Ishikawa (cell line): ENCODE data around the gene AKAP10.
A peak's percentile ranks its signal among the peaks of the same experiment; 100 is the strongest.

Experiments
- CEBPB ChIP-seq: IDR thresholded peaks from 2 replicates; pipeline ENCODE4 v1.6.1; 2012
- CREB1 ChIP-seq: IDR thresholded peaks from 2 replicates; pipeline ENCODE4 v1.6.1; 2012; ENCODE audit warnings: low read depth
- EGR1 ChIP-seq: IDR thresholded peaks from 2 replicates; pipeline ENCODE4 v1.6.1; 2012
- EP300 ChIP-seq: IDR thresholded peaks from 2 replicates; pipeline ENCODE4 v1.6.1; 2012; ENCODE audit warnings: borderline replicate concordance
- FOXM1 ChIP-seq: IDR thresholded peaks from 2 replicates; pipeline ENCODE4 v1.6.1; 2012; ENCODE audit warnings: low read depth, borderline replicate concordance
- NFIC ChIP-seq: IDR thresholded peaks from 2 replicates; pipeline ENCODE4 v1.6.1; 2012
- RAD21 ChIP-seq: IDR thresholded peaks from 2 replicates; pipeline ENCODE4 v1.6.1; 2012; ENCODE audit warnings: low read depth
- TAF1 ChIP-seq: IDR thresholded peaks from 2 replicates; pipeline ENCODE4 v1.6.1; 2012; ENCODE audit warnings: low read depth, mild to moderate bottlenecking
- TCF12 ChIP-seq: IDR thresholded peaks from 2 replicates; pipeline ENCODE4 v1.6.1; 2012; ENCODE audit warnings: low read depth
- TEAD4 ChIP-seq: IDR thresholded peaks from 2 replicates; pipeline ENCODE4 v1.6.1; 2012
- YY1 ChIP-seq: IDR thresholded peaks from 2 replicates; pipeline ENCODE4 v1.6.1; 2012; ENCODE audit warnings: low read depth
- ZBTB7A ChIP-seq: IDR thresholded peaks from 2 replicates; pipeline ENCODE4 v1.6.1; 2012; ENCODE audit warnings: low read depth
- TF ChIP-seq, protein P1 (sequence below): IDR thresholded peaks from 2 replicates; pipeline ENCODE4 v1.6.1; 2012; ENCODE audit warnings: low read depth, mild to moderate bottlenecking
- TF ChIP-seq, protein P2 (sequence below): IDR thresholded peaks from 2 replicates; pipeline ENCODE4 v1.6.1; 2012
- TF ChIP-seq, protein P3 (sequence below): IDR thresholded peaks from 2 replicates; pipeline ENCODE4 v1.6.1; 2012

The AKAP10 gene, protein sequence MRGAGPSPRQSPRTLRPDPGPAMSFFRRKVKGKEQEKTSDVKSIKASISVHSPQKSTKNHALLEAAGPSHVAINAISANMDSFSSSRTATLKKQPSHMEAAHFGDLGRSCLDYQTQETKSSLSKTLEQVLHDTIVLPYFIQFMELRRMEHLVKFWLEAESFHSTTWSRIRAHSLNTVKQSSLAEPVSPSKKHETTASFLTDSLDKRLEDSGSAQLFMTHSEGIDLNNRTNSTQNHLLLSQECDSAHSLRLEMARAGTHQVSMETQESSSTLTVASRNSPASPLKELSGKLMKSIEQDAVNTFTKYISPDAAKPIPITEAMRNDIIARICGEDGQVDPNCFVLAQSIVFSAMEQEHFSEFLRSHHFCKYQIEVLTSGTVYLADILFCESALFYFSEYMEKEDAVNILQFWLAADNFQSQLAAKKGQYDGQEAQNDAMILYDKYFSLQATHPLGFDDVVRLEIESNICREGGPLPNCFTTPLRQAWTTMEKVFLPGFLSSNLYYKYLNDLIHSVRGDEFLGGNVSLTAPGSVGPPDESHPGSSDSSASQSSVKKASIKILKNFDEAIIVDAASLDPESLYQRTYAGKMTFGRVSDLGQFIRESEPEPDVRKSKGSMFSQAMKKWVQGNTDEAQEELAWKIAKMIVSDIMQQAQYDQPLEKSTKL

GRCh38 chr17:19977293-19978208 lies at the start of gene AKAP10:
Gene AKAP10, minus strand, starts transcription at chr17:19977828. Its CDS starts 149 bp downstream, at chr17:19977679.
- TF ChIP-seq CEBPB (no peak; the same call in 1 of the 2 replicates), FOXM1 (no peak; the same call in 1 of the 2 replicates), CREB1 (no peak), TEAD4 (no peak), YY1 (peak; percentile 91), TAF1 (peak; percentile 80), RAD21 (no peak), EGR1 (no peak), TCF12 (peak; percentile 73; the same call in 1 of the 2 replicates), NFIC (0 out of 2 replicates have a peak, but pooled peaks have one; percentile 2), EP300 (no peak), ZBTB7A (no peak; the same call in 1 of the 2 replicates)
- TF ChIP-seq, protein P1, sequence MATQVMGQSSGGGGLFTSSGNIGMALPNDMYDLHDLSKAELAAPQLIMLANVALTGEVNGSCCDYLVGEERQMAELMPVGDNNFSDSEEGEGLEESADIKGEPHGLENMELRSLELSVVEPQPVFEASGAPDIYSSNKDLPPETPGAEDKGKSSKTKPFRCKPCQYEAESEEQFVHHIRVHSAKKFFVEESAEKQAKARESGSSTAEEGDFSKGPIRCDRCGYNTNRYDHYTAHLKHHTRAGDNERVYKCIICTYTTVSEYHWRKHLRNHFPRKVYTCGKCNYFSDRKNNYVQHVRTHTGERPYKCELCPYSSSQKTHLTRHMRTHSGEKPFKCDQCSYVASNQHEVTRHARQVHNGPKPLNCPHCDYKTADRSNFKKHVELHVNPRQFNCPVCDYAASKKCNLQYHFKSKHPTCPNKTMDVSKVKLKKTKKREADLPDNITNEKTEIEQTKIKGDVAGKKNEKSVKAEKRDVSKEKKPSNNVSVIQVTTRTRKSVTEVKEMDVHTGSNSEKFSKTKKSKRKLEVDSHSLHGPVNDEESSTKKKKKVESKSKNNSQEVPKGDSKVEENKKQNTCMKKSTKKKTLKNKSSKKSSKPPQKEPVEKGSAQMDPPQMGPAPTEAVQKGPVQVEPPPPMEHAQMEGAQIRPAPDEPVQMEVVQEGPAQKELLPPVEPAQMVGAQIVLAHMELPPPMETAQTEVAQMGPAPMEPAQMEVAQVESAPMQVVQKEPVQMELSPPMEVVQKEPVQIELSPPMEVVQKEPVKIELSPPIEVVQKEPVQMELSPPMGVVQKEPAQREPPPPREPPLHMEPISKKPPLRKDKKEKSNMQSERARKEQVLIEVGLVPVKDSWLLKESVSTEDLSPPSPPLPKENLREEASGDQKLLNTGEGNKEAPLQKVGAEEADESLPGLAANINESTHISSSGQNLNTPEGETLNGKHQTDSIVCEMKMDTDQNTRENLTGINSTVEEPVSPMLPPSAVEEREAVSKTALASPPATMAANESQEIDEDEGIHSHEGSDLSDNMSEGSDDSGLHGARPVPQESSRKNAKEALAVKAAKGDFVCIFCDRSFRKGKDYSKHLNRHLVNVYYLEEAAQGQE = 0 out of 2 replicates have a peak, but pooled peaks have one; percentile 4
- TF ChIP-seq, protein P2, sequence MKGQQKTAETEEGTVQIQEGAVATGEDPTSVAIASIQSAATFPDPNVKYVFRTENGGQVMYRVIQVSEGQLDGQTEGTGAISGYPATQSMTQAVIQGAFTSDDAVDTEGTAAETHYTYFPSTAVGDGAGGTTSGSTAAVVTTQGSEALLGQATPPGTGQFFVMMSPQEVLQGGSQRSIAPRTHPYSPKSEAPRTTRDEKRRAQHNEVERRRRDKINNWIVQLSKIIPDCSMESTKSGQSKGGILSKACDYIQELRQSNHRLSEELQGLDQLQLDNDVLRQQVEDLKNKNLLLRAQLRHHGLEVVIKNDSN = peak; percentile 98
- TF ChIP-seq, protein P3, sequence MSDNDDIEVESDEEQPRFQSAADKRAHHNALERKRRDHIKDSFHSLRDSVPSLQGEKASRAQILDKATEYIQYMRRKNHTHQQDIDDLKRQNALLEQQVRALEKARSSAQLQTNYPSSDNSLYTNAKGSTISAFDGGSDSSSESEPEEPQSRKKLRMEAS = peak; percentile 98

DNA sequence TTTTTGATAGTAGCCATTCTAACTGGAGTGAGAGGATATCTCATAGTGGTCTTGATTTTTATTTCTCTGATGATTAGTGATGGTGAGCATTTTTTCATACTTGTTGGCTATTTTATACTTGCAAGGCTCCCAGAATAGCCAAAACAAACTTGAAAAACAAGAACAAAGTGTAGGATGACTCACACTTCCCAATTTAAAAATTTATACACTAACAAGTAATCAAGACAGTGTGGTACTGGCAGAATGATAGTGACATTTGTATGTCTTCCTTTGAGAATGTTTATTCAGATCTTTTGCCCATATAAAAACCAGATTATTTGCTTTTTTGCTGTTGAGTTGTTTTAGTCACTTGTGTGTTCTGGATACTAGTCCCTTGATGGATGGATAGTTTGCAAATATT lies 49.3 kb upstream of the AKAP10 start:
- TF ChIP-seq CEBPB = no peak
- no peak for TF ChIP-seq TCF12
- TF ChIP-seq, protein P3 = no peak
- TF ChIP-seq EP300 = no peak
- TF ChIP-seq CREB1 = no peak
- TF ChIP-seq TAF1 = no peak
- no peak for TF ChIP-seq NFIC

GRCh38 chr17:20022701-20023100 lies 45.1 kb upstream of the AKAP10 start:
- no peak for TF ChIP-seq EGR1
- TF ChIP-seq, protein P2 = no peak
- no peak for TF ChIP-seq NFIC
- TF ChIP-seq, protein P1 = no peak
- TF ChIP-seq EP300 = no peak
- TF ChIP-seq FOXM1 = no peak
- TF ChIP-seq YY1 = no peak
- no peak for TF ChIP-seq RAD21
- TF ChIP-seq TCF12 = no peak

- TF ChIP-seq TCF12 = no peak
- TF ChIP-seq CEBPB = no peak
- TF ChIP-seq RAD21 = no peak
- TF ChIP-seq EGR1 = no peak
Measured at GRCh38 chr17:20012017-20012536, 34.4 kb upstream of the AKAP10 start.

- TF ChIP-seq YY1 (no peak), CEBPB (no peak), TEAD4 (no peak), EP300 (no peak), TCF12 (no peak), EGR1 (no peak), CREB1 (no peak), RAD21 (no peak), TAF1 (no peak)
- TF ChIP-seq, protein P3 = no peak
Measured at GRCh38 chr17:20010936-20011335, 33.3 kb upstream of the AKAP10 start.
